Keratinocyte (primary cell): ENCODE data around the gene PSMB10. TPM values are rescaled to one million over a fixed set of nuclear protein-coding genes. Genes with fewer than 3 reads are reported as not detected.

Experiments used
- DNase-seq: peaks from one replicate; pipeline ENCODE4 v3.0.0-alpha.2; 2011; ENCODE audit warnings: low read depth, missing footprints, low spot score
- FAIRE-seq: peaks from 2 replicates; lab custom pipeline; 2011; peaks lifted over from hg19 to GRCh38; lab: Jason Lieb, UNC
- H2AFZ ChIP-seq: 2 replicates; pipeline ENCODE4 v1.6.0; 2012; ENCODE audit warnings: low read length, control low read depth, inconsistent platforms; ENCODE audit not compliant: control insufficient read depth
- H3K27ac ChIP-seq: 2 replicates; pipeline ENCODE4 v1.5.1; 2011; ENCODE audit warnings: low read length; ENCODE audit not compliant: control insufficient read depth, insufficient read depth
- H3K27me3 ChIP-seq: 3 replicates; pipeline ENCODE4 v1.6.0; 2011; ENCODE audit warnings: low read length; ENCODE audit not compliant: control insufficient read depth, insufficient read depth; ENCODE audit errors: extremely low read depth
- H3K36me3 ChIP-seq, 2 experiments: 2 replicates in 1 of 2; 3 replicates in 1 of 2; pipeline ENCODE4 v1.5.1; 2011; ENCODE audit warnings: low read length in 2 of 2, mild to moderate bottlenecking in 1 of 2; ENCODE audit not compliant: control insufficient read depth in 2 of 2, insufficient read depth in 2 of 2; ENCODE audit errors: extremely low read depth in 1 of 2
- H3K4me1 ChIP-seq: 3 replicates; pipeline ENCODE4 v1.5.1; 2011; ENCODE audit warnings: low read length; ENCODE audit not compliant: control insufficient read depth, insufficient read depth; ENCODE audit errors: extremely low read depth
- H3K4me2 ChIP-seq: 3 replicates; pipeline ENCODE4 v1.6.0; 2011; ENCODE audit warnings: low read depth, low read length; ENCODE audit not compliant: control insufficient read depth, insufficient read depth; ENCODE audit errors: extremely low read depth
- H3K4me3 ChIP-seq, 3 experiments: fragments of 200-600 bp in 1 of 3; sonication (generic) in 1 of 3; 2 replicates in 2 of 3; 3 replicates in 1 of 3; pipeline ENCODE4 v1.5.1; 2011 to 2016; ENCODE audit warnings: low read length in 3 of 3, mild to moderate bottlenecking in 3 of 3, control low read depth in 2 of 3, inconsistent platforms in 1 of 3, low read depth in 1 of 3, mixed read lengths in 1 of 3, mixed run types in 1 of 3, moderate library complexity in 1 of 3; ENCODE audit not compliant: control insufficient read depth in 2 of 3, insufficient read depth in 2 of 3; ENCODE audit errors: extremely low read depth in 1 of 3
- H3K79me2 ChIP-seq: 2 replicates; pipeline ENCODE4 v1.6.0; 2012; ENCODE audit warnings: low read length; ENCODE audit not compliant: control insufficient read depth, insufficient read depth
- H3K9ac ChIP-seq: 3 replicates; pipeline ENCODE4 v1.6.0; 2011; ENCODE audit warnings: low read length; ENCODE audit not compliant: control insufficient read depth, insufficient read depth; ENCODE audit errors: extremely low read depth
- H3K9me1 ChIP-seq: 3 replicates; pipeline ENCODE4 v1.6.0; 2011; ENCODE audit warnings: low read length; ENCODE audit not compliant: control insufficient read depth, insufficient read depth; ENCODE audit errors: extremely low read depth
- H3K9me3 ChIP-seq: 2 replicates; pipeline ENCODE4 v1.5.1; 2012; ENCODE audit warnings: low read depth, low read length; ENCODE audit not compliant: control insufficient read depth
- H4K20me1 ChIP-seq: 3 replicates; pipeline ENCODE4 v1.6.0; 2011; ENCODE audit warnings: low read length; ENCODE audit not compliant: control insufficient read depth, insufficient read depth; ENCODE audit errors: extremely low read depth
- EZH2 ChIP-seq: IDR thresholded peaks from one replicate; pipeline ENCODE4 v1.6.1; 2012; ENCODE audit warnings: inconsistent platforms, mild to moderate bottlenecking, low read length, moderate library complexity
- dilution Hi-C: fragments of 300-500 bp; cut with MboI; formaldehyde crosslinking; loops from one replicate; pipeline ENCODE4 v1.7.0; 2020; ENCODE audit warnings: low sequenced_read_pairs; ENCODE audit not compliant: extremely low pct_ligation_motif_present
- polyA plus RNA-seq, 5 experiments: library from polyadenylated mRNA; depleted of rRNA in 3 of 5; stranded (reverse) in 3 of 5; stranded (forward) in 1 of 5; unstranded in 1 of 5; fragments of >200 nt; gene quantifications; 1 replicate in 1 of 5; 2 replicates in 3 of 5; 3 replicates in 1 of 5; pipeline versions ENCODE4 v1.2.1 to v1.2.3, GENCODE V29; 2011 to 2012; ENCODE audit warnings: missing spikeins in 2 of 5, low read depth in 1 of 5, low replicate concordance in 1 of 5
- TF ChIP-seq, protein P1 (sequence below), 3 experiments: IDR thresholded peaks in 1 of 3; conservative IDR thresholded peaks in 1 of 3; optimal IDR thresholded peaks in 1 of 3; 2 replicates in 2 of 3; 3 replicates in 1 of 3; pipeline versions ENCODE3 to v1.5.1; 2011; ENCODE audit warnings: low read length in 3 of 3, mild to moderate bottlenecking in 3 of 3, moderate library complexity in 2 of 3, control low read depth in 1 of 3, inconsistent platforms in 1 of 3; ENCODE audit not compliant: insufficient read depth in 2 of 3; ENCODE audit errors: extremely low read depth in 1 of 3

The PSMB10 gene
- polyA plus RNA-seq, 1 donor (not counting 4 experiments of a cell fraction or from before 2014, with no cell fraction given) = 11.1 TPM

DNA sequence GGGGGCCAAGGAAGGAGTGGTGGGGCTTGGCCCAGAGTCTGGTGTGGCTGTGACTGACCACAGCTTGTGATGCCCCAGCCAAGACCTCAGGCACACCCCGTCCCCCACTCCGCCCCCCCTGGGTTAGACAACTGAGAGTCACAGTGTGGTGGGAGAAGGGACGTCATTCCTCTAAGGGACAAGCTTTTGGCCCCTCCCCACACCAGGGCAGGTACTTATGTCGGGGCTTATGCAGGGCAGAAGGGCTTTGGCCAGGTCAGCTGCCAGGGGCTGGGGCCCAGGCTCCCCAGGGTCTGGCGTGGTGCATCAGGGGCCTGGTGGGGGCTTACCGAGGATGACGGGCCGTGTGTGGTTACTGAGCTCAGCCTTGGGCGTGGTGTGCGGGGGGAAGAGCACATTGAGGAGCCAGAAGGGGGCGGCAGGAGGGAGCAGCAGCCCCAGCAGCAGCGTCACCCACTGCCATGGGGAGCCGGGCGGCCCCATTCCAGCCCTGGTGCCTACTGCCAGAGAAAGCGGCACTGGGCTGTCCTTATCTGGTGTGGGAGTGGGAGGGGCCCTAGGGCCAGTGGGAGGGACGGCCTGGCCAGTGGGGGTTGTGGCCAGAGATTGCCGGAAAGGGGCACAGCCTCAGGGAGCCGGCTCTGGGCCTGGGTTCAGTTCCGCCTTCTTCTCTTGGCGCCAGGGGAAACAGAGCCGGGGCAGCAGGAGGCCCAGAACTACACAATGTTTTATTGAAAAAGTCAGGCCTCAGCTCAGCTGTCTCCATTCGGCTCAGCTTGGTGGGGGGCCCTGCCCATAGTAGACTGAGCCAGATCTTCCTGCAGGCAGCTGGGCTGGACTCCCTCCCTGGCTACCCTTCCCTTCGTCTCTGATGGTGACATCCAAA is 7.2 kb upstream of the PSMB10 start, which contains the start of gene LCAT:
LCAT (minus strand) TSS at position 502 of the 886 bp plus-strand sequence; CDS start at position 483, 19 bp downstream.
- H3K27me3 ChIP-seq = no peaks in the 10 kb centered on the region
- H3K79me2 ChIP-seq = peaks cover 8% of the 10 kb centered on the region
- peaks cover 66 to 69% of the 10 kb centered on the region in 2 experiments for H3K36me3 ChIP-seq
- TF ChIP-seq, protein P1, sequence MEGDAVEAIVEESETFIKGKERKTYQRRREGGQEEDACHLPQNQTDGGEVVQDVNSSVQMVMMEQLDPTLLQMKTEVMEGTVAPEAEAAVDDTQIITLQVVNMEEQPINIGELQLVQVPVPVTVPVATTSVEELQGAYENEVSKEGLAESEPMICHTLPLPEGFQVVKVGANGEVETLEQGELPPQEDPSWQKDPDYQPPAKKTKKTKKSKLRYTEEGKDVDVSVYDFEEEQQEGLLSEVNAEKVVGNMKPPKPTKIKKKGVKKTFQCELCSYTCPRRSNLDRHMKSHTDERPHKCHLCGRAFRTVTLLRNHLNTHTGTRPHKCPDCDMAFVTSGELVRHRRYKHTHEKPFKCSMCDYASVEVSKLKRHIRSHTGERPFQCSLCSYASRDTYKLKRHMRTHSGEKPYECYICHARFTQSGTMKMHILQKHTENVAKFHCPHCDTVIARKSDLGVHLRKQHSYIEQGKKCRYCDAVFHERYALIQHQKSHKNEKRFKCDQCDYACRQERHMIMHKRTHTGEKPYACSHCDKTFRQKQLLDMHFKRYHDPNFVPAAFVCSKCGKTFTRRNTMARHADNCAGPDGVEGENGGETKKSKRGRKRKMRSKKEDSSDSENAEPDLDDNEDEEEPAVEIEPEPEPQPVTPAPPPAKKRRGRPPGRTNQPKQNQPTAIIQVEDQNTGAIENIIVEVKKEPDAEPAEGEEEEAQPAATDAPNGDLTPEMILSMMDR (optimal IDR thresholded peaks at IDR 0.05 in 1 of 3, IDR thresholded peaks at IDR 0.05 in 1 of 3, conservative IDR thresholded peaks at IDR 0.05 in 1 of 3; ENCODE audit: extremely low read depth in 1 of 3, insufficient read depth in 2 of 3, low read length in 3 of 3) = no peak
- no peak for TF ChIP-seq EZH2
- no peak within 1 kb of the TSS for H2AFZ ChIP-seq
- DNase-seq = no peak
- FAIRE-seq = no peak
- H3K4me3 ChIP-seq = no peak within 1 kb of the TSS
- H3K9ac ChIP-seq = no peak within 1 kb of the TSS
- H3K4me2 ChIP-seq = no peak within 1 kb of the TSS
- no peaks in the 10 kb centered on the region for H3K9me3 ChIP-seq
- peaks cover 3% of the 10 kb centered on the region for H4K20me1 ChIP-seq
- H3K27ac ChIP-seq = no peak within 1 kb of the TSS
- H3K9me1 ChIP-seq = peaks cover 5% of the 10 kb centered on the region
- dilution Hi-C loops = no loop called here
- no peaks in the 10 kb centered on the region for H3K4me1 ChIP-seq

DNA sequence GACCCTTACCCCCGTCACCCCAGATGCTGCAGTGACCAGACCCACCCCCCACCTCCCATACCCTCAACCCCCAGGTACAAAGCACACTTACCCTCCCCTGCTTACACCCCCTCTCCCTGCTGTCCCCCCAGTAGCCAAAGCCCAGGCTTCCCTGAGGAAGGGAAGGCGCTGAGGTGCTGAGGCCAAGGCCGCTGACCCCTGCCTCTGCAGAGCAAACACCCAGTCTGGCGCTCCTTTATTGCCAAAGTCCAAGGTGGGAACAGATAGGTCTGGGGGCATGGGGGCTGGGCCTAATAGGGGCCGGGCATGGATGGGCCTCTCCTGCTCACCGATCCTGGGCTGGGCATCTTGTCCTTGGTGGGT is 6.6 kb upstream of the PSMB10 start:
- Histone ChIP-seq H3K4me1 (no peaks in the 10 kb centered on the region), H3K27me3 (no peaks in the 10 kb centered on the region), H3K9me1 (peaks cover 4% of the 10 kb centered on the region), H3K36me3 (peaks cover 60 to 63% of the 10 kb centered on the region in 2 experiments), H3K4me2 (no peak overlapping the region), H3K9me3 (no peaks in the 10 kb centered on the region), H3K79me2 (peaks cover 5% of the 10 kb centered on the region), H2AFZ (no peak overlapping the region), H3K4me3 (no peak overlapping the region), H3K9ac (no peak overlapping the region), H4K20me1 (peaks cover 3% of the 10 kb centered on the region), H3K27ac (no peak overlapping the region)
- dilution Hi-C loops = no loop called here
- FAIRE-seq (no peak), DNase-seq (no peak)
- TF ChIP-seq, protein P1 (optimal IDR thresholded peaks at IDR 0.05 in 1 of 3, IDR thresholded peaks at IDR 0.05 in 1 of 3, conservative IDR thresholded peaks at IDR 0.05 in 1 of 3; ENCODE audit: extremely low read depth in 1 of 3, insufficient read depth in 2 of 3, low read length in 3 of 3) = no peak
- no peak for TF ChIP-seq EZH2
